NCI-H1092 treated with DMSO at 0.1 percent for 48 hours (cell line): ENCODE data around the gene CENPM.
A peak's percentile ranks its signal among the peaks of the same experiment; 100 is the strongest.

Source experiments
- DNase-seq: peaks from one replicate; lab custom pipeline; 2025; lab: John Stamatoyannopoulos, UW

CENPM gene

DNA sequence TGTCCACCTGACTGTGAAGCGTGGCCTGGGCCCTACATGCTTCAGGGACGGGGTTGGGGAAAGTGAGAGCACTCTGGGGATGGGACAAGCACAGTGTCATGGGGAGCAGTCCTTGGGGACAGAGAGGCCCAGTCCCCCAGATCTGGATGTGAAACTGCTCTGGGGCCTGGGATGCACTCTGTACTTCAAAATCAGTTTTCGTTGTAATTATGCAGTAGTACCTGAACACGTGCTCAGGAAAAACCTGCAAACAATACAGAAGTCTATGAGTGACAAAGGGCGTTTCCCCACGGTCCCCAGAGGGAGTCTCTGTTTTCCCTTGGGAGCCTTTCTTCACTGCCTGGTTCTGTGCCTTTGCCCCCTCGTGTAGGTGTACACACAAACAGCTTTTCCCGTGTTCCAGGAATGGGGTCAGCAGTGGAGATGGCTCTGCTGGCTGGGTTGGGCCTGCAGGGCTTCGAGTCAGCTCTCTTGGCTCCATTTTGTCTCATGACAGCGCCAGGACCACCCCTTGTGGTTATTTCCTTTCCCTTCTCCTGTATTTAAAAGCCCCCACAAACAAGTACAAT lies 15.2 kb downstream of the CENPM start:
- DNase-seq, result no peak

DNA sequence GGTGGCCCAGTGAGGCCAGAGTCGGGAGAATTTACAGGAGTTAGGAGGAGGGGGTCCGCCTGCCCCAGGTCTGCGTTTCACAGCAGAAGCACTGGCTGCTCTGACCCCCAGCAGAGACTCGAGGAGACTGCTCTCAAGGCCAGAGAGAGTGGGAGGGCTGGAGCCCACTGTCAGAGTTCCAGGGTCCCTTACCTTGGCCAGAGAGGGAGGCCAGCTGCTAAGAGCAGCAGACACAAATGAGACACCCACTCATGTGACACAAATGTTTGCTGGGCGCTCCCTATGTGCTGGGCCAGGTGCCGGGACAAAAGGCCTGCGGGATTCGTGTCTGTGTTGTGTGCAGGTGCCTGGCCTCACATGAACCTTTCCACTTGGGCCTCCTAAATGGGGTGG lies 17.5 kb downstream of the CENPM start:
- peak; percentile 88 for DNase-seq

DNA sequence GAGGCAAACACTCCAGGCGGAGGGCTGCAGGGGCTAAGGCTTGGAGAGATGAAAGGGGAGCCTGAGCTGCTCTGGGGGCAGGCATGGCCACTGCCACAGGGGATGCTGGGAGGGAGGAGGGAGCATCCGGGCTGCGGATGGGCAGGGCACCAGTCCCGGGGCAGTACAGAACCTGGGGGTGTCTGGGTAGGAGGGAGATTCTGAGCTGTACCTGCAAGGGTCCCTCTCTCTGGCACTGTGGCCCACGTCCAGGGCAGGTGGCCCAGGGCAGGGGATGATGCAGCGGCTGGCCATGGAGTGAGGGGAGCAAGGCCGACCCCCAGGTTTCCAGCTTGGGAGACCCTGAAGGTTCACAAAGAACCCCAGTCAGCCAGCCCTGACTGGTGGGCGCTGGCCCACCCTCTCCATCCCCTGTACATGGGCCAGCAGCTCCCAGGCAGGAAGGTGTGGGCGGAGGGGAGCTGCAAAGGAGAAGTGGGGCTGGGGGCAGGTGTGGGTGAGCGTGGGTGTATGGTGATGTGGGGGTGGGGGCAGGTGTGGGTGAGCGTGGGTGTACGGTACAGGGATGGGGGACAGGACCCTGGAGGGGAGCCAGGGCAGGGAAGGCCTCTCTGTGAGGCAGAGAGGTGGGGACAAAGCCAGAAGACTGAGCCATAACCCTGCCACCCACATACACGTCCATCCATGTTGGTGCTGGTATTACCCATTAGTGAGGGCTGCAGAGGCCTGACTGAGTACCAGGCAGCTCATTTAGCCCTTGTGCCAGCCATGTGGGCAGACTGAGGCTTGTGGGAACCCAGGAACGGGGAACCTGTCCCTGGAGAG lies 18.1 kb downstream of the CENPM start:
- DNase-seq, result no peak

DNA sequence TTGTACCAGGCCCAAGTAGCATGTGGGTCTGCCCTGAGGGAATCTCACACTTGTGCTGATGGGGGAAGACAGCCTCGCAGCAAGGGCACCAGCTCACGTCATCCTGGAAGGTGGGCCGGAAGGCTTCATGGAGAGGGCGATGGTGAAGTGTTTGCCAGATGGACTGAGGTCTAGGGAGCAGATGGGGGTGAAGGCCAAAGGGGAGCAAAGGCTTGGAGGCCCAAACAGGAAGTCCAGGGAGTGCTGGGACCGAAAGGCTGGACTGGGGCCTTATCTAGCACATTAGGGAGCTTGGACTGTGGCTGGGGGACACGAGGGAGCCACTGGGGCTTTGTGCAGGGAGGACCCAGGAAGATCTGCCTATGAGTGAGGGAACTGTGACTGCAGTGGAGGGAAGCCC lies 19.1 kb downstream of the CENPM start:
- no peak for DNase-seq

DNA sequence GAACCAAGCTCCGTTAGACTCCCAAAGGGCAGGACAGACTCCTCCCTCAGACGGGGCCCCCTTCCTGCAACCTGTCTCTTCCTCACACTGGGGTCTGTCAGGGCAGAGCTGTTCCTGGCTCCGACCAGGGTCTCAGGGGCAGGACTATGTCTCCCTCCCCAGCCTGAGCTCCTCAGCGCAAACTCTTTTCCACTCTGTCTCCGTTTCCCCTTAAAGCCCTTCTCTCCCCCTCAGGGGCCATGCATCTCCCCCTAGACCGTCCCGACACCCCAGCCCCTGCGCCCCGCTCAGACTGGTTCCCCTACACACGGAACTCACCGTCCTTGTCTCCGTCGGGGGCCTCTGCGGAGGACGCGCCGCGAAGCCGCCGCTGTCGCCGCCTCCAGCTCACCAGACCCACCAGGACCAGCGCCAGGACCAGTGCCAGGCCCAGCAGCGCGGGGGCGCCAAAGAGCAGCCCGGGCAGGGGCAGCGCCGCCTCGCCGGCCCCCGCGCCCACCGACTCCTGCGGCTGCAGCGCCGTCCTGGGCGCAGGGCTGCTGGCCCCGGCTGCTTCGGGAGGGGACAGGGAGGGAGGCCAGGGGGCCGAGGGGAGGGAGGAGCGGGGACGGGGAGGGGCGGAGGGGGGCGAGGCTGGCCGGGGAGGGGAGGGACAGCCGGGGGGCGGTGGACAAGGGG lies 21.0 kb downstream of the CENPM start:
- no peak for DNase-seq

DNA sequence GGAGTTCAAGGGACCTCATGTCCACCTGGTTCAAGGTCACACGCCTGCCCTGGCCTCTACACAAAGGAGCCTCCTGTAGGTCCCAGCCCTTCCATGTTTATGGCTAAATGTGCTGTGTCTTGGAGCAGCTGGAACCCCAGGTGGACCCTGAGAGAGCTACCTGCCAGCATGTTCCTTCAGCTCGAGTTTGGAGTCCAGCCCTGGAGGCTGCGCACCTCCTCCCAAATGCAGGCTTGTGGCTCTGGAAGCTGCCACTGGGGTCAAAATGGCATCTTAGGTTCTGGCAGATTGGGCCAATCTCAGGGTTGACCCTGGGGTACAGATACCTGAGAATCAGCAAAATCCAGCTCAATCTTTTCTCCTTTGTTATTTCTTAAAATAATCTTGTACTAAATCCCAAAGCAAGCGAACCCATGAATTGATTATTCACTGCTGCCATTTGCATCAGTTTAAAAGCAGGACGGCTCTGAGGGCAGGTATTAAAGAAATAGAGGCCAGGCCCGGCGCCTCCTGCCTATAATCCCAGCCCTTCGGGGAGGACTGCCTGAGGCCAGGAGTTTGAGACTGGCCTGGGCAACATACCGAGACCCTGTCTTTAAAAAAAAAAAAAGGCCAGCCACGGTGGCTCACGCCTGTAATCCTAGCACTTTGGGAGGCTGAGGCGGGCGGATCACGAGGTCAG lies 23.2 kb downstream of the CENPM start:
- no peak for DNase-seq

DNA sequence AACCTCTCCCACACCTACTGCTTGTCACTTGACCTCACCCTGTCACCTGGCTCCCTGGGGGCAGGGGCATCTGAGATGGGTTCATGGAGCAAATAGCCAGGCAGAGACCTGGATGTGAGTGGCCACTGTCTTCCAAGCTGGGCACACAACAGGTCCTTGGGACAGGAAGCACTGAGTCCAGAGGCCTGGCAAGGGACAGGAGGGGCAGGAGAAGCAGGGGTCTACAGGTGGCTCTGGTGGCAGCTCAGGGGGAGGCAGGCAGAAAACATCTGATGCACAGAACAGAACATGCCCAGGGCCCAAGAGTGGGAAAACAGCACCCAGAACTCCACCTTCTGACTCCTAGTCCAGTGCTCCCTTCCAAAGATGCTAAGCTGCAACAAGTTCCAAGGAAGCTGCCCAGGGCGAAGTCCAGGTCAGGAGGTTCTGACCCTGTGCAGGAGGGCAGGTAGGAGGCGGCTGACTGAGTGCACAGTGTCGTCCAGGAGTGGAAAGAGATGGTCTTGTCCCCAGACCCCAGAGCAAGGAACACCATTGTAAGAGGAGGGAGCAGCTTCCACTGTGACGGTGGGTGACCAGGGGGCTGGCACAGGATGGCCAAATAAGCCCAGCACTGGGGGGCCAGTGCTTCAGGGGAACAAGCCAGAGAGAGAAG lies 23.9 kb downstream of the CENPM start:
- no peak for DNase-seq

DNA sequence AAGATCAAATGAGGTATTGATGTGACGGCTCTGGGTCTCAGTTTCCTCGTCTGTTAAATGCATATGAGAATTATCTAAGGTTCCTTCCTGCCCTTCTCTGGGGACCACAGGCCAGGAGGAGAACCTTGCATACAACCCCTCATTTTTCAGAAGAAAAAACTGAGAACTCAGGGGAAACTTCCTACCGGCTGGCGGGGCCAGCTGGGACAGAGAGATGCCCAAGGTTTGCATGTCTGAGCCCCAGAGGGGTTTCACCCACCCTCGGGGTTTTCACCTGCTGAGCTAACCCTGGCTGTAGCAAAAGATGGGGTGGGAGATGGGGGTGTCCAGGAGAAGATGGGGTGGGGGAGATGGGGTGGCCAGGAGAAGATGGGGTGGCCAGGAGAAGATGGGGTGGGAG lies 24.6 kb downstream of the CENPM start:
- no peak for DNase-seq

DNA sequence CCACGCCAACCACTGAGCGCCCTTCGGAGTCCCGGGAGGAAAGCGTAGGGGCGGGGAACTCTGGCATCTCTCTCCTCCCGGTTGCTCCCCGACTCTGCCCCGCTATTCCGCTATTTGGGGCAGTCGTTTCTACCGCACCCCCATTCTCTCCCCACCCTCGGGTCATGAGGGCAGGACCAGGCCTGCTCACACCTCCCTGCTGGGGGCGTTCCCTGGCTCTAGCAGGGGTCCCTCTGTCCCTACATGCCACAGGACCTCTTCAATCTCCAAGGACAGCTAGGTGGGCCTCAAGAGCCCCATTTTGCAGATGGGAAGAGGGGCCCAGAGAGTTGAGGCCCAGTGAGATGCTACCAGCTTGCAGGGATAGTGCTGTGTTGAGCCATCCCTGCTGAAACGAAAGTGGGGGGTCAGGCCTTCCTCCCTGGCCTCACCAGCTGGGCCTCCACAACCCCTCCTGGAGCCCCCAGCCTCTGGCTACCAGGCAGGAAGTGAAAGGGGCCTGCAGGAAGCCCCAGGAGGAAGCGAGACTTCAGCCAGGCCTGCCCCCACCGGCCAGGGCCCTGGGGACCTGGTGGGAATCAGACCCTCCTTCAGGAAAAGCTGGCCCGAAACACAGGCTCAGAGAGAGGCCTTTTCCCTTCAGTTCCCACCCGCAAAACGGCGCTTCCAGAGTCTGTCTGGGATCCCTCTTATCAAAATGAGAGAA lies 26.5 kb downstream of the CENPM start:
- DNase-seq, result no peak

DNA sequence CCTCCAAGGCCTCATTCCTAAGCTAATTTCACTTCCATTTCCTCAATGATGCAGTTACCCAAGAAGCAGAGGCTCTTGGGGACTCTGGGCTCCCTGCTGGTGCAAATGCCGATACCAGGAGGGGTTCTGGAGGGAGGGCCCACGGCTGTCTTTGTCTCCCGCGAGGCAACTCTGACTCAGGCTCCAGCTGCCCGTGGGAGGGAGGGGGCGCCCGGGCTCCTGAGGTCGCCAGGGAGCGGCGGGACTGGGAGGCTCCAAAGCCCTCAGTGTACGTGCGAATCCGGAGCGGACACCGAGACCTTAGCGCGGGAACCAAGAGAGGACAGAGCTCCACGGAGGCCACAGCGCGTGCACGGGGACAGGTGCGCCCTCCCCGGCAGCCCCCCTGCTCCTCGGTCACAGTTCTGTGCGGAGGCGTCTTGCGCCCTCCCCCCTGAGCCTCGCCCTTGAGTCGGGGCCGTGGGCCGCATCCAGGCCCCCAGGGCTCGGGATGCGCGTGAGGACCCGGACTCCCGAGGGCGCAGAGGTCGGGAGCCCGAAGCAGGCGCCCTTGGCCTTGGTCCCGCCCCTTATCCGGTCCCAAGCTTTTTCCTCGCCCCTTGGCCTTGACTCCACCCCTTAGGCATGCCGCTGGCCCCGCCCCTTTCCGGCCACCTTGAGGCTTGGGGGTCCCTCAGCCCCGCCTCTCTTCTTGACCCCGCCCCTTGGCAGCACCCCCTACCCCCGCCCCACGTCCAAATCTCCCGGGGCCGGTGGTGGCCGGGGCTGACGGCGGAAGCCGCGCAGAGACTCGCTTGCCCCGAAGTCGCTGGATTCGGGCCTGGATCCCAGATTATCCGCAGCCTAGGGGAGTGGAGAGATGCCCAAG lies 27.4 kb downstream of the CENPM start:
- DNase-seq, result no peak

DNA sequence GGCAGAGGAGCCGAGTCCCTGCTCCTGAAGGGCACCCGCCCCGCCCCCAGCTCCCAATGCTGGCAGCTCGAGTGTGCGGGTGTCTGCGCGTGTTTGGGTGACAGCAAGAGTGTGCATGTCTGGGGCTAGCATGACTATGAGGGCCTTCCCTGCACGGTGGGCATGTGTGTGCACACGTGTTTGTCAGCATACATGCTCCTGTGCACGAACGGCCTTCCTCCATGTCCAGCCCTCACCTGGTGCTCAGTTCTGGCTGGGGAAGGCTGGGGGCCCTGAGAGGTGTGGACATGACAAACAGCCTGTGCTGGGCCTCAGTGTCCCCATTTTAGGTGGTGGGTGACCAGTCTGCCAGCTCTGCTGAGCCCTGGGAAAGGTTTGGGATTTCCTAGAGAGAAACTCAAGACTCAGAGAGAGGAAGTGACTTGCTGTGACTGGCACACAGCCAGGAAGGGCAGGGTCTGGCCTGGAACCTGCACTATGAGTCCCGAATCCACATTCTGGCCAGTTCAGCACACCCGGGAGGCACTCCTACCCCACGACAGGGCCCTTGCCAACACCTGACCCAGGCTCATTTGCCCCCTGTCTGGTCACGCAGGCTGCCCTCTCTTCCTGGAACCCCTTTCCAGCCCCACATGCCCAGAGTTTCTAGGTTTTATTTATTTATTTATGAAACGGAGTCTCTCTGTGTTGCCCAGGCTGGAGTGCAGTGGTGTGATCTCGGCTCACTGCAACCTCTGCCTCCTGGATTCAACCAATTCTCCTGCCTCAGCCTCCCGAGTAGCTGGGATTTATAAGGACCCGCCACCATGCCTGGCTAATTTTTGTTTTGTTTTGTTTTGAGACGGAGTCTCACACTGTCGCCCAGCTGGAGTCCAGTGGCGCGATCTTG lies 28.8 kb downstream of the CENPM start:
- peak; percentile 72 for DNase-seq

DNA sequence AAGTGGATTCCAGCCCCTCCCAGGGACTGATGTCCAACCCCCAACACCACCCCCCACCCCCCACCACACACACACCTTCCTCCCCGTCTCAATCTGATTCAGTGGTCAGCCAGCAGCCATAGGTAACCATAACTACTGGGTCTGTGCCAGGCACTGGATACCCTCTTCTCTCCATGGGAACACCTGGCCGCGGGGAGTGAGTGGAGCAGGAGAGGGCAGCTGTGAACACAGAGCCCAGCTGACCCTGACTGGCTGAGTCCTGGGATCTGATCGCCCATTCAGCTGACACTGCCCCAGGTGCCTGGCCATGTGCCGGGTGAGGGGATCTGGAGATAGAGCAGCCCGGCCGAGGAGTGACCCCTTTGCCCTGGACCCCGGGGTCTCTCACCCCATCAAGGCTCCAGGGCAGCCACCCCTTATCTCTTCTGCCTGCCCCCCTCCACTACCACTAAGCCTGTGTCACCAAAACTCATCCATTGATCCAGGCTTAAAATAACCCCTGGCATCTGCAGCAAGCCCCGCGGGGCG lies 29.5 kb downstream of the CENPM start:
- peak; percentile 93 for DNase-seq

DNA sequence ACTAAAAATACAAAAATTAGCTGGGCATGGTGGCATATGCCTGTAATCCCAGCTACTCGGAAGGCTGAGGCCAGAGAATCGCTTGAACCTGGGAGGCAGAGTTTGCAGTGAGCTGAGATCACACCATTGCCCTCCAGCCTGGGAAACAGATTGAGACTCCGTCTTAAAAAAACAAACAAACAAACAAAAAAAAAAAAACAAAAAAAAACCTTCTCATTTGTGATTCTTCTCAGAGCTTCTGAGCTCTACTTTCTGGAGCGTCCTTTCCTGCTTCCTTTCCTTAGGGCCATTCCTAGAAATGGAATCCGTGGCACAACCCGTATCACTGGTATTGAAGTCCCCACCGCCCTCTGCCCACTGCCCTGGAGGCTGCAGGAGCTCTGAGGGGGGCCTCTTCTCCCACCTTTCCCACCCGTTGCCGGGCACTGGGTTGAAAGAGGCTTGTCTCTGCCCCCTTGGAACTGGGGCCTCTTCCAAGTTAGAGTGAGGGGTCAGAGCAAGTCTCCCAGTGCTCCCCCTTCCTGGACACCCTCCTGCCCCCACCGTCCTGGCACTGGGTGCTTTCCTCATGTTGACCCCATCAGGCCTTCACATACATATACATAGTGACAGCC lies 30.1 kb downstream of the CENPM start:
- no peak for DNase-seq

DNA sequence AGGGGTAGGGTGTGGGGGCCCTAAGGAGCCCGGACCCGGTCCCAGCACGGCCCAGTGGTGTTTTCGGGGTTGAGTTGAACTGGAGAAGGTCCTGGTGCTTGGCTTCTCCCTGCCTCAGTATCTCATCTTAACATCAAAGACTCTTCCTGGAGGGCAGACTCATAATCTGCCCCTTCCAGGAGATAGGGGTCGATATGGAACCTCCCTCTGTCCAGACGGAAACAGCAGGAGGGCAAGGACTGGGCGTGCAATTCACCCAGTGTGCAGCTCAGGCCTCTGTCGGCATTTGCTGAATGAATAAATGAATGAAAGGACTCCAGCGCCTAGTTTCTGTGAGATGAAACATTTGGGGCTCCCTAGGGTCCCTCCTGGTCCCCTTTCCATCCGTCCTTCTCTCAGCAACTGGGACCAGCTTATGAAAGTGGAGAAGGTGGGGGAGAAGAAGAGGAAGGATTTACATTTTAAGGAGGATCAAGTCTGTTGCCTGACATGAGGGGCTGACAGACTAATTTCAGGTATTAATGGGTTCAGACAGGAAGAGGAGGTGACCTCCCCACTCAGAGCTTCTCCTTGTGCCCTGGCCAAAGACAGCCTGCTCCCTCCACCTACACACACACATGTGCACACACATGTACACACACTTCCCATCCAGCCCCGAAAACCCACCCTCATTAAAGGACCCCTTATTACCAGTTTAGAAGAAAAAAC lies 31.0 kb downstream of the CENPM start:
- no peak for DNase-seq

DNA sequence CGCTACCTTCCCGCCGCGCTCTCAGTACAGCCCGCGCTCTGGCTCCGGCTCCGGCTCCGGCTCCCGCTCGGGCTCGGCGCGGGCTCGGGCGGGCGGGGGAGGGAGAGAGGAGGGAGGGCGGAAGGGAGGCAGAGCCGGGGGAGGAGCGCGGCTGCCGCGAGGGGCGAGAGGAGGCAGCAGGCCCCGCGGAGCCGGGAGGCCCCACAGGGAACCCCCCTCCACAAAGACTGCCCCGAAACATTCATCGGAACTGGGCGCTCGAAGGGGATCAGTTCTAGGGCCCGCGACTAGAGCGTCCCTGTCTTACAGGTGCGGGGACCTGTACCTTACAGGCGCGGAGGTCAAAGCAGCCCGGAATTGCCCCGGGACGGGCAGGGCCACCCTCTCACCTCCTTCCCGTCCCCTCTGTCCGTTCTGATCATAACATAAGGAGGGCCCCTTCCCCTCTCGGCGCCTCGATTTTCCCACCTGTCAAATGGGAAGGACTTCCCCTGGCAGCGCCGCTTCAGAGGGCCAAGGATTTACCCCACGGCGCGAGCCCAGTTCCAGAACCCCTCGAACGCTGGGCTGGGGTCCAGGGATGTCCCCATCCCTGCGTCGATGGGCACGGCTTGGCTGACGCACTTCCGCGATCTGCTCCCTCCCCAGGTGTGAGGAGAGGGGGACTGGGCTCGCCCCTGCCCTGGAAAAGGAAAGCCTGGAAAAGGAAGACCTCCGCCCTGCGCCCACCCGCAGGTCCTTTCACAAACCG lies 31.7 kb downstream of the CENPM start, which contains the start of gene SHISA8:
Gene SHISA8 (minus strand): TSS at position 40 of the 751 bp plus-strand sequence. CDS start 407 bp downstream, outside the sequence.
- DNase-seq, result peak; percentile 46

DNA sequence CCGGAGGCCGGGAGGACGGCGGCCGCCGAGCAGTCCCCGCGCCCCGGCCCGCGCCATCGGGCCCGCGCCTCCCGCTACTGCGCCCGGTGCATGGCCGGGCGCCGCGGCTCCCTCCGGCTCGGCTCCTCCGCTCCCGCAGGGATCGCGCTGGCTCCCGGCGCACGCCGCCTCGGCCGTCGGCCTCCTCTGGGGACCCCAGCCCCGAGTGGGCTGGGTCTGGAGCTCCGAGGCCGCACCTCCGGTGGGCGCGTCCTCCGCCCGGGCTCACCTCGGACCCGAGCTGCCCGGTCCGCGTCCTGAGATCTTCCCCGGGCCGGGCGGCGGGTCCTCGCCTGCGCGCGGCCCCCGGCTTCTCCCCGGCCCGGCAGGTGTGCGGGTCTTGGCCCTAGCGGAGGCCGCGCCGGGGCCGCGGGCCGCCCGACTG lies 32.3 kb downstream of the CENPM start:
- no peak for DNase-seq

DNA sequence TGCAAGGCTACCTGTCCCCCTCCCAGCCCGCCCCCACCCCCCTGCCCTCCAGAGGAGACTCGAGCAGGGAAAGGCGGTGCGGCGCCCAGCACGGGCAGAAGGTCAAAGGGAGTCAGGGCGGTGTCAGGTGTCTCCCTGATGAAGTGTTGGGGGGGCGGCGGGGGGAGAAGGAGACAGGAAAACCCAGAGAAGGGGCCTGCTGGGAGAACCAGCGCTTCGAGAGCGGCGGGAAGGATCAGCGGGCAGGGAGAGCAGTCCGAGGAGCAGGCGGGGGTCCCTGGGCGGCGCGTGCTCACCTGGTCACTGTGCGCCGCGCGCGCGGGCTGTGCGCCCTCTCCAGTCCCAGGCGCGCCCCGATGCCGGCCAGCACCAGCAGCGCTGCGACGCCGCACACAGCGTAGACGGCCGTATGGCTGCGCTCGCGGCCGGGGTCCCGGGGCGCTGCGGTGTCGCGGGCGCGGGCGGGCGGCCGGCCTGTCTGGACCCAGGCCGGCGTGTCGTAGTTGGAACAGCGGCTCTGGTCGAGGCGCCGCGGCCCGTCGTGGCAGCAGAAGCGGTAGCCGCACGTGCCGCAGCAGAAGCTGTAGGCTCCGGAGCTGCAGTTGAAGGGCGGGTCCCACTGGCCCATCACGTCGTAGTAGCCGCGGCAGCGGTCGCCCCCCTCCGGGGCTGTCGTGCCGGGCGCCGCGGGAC lies 33.0 kb downstream of the CENPM start:
- peak; percentile 33 for DNase-seq
